ENCODE measurements around the gene TBL1X.
A peak's percentile ranks its signal among the peaks of the same experiment; 100 is the strongest.

The TBL1X gene

GRCh38 chrX:9785944-9786797, 321.3 kb downstream of the TBL1X start, which contains the start of gene SHROOM2:
Gene SHROOM2, plus strand, starts transcription at chrX:9786429. Its CDS starts 117 bp downstream, at chrX:9786546.
- Histone ChIP-seq H3K4me1 (ENCODE audit: control insufficient read depth in 2 of 2, insufficient read depth in 1 of 2, low read depth in 1 of 2, low read length in 2 of 2) (peaks cover 4 to 17% of the 10 kb centered on the region in 2 donors), H3K14ac (ENCODE audit: low read length) (no peak within 1 kb of the TSS), H3K9ac (ENCODE audit: low read depth, low read length, poor library complexity) (peak within 1 kb of the TSS; percentile 83), H2BK12ac (ENCODE audit: low read length) (no peak within 1 kb of the TSS), H3K36me3 (replicated peaks in 1 of 2; ENCODE audit: control insufficient read depth in 2 of 2, insufficient read depth in 2 of 2, low read length in 2 of 2) (no peaks in the 10 kb centered on the region), H2BK15ac (ENCODE audit: low read length) (no peak within 1 kb of the TSS), H3K4me2 (ENCODE audit: insufficient read depth, low read length, poor library complexity, severe bottlenecking) (peak within 1 kb of the TSS; percentile 54), H3K9me3 (replicated peaks in 1 of 2; ENCODE audit: control insufficient read depth in 2 of 2, insufficient read depth in 1 of 2, low read depth in 1 of 2, low read length in 2 of 2) (peaks cover 0 to 2% of the 10 kb centered on the region in 2 donors), H3K27me3 (ENCODE audit: control insufficient read depth in 3 of 3, insufficient read depth in 3 of 3, low read depth in 1 of 3, low read length in 3 of 3) (no peaks in the 10 kb centered on the region), H4K8ac (ENCODE audit: low read depth, low read length) (no peak within 1 kb of the TSS), H2AK5ac (ENCODE audit: low read depth, low read length) (no peak within 1 kb of the TSS), H4K91ac (ENCODE audit: low read depth, low read length, poor library complexity) (no peak within 1 kb of the TSS), H3K23ac (ENCODE audit: low read depth, low read length, poor library complexity) (no peak within 1 kb of the TSS), H3K79me1 (ENCODE audit: low read depth, low read length) (no peaks in the 10 kb centered on the region), H2AFZ (ENCODE audit: low read length) (peak within 1 kb of the TSS; percentile 81), H3K4me3 (ENCODE audit: low read length in 2 of 2) (peak within 1 kb of the TSS; percentile 75 to 92), H3K27ac (replicated peaks; ENCODE audit: low read length) (peak within 1 kb of the TSS; percentile 79), H3K4ac (ENCODE audit: low read length) (no peak within 1 kb of the TSS), H2BK120ac (ENCODE audit: low read depth, low read length) (no peak within 1 kb of the TSS), H2BK5ac (ENCODE audit: low read length) (peak within 1 kb of the TSS; percentile 39), H3K18ac (ENCODE audit: low read length) (peak within 1 kb of the TSS; percentile 87)
- DNase-seq (ENCODE audit: low spot score): no peak
- no CpG with 5 or more reads among the region's 132 CpGs for WGBS, 2 donors (ENCODE audit: extremely low coverage in 2 of 2, insufficient read length in 2 of 2, insufficient replicate concordance in 1 of 2)

GRCh38 chrX:9786798-9787635, 322.2 kb downstream of the TBL1X start:
- Histone ChIP-seq H2BK120ac (ENCODE audit: low read depth, low read length) (no peak overlapping the region), H3K4me2 (ENCODE audit: insufficient read depth, low read length, poor library complexity, severe bottlenecking) (peak overlapping the region; percentile 48), H2AK5ac (ENCODE audit: low read depth, low read length) (no peak overlapping the region), H3K9ac (ENCODE audit: low read depth, low read length, poor library complexity) (peak overlapping the region; percentile 83), H3K79me1 (ENCODE audit: low read depth, low read length) (no peaks in the 10 kb centered on the region), H2BK15ac (ENCODE audit: low read length) (no peak overlapping the region), H3K9me3 (replicated peaks in 1 of 2; ENCODE audit: control insufficient read depth in 2 of 2, insufficient read depth in 1 of 2, low read depth in 1 of 2, low read length in 2 of 2) (peaks cover 0 to 2% of the 10 kb centered on the region in 2 donors), H3K4ac (ENCODE audit: low read length) (no peak overlapping the region), H2BK5ac (ENCODE audit: low read length) (no peak overlapping the region), H3K27me3 (ENCODE audit: control insufficient read depth in 3 of 3, insufficient read depth in 3 of 3, low read depth in 1 of 3, low read length in 3 of 3) (no peaks in the 10 kb centered on the region), H2AFZ (ENCODE audit: low read length) (peak overlapping the region; percentile 81), H3K4me3 (ENCODE audit: low read length in 2 of 2) (peak overlapping the region; percentile 75 to 92), H3K4me1 (ENCODE audit: control insufficient read depth in 2 of 2, insufficient read depth in 1 of 2, low read depth in 1 of 2, low read length in 2 of 2) (peaks cover 4 to 17% of the 10 kb centered on the region in 2 donors), H4K8ac (ENCODE audit: low read depth, low read length) (no peak overlapping the region), H3K27ac (replicated peaks; ENCODE audit: low read length) (peak overlapping the region; percentile 79), H3K36me3 (replicated peaks in 1 of 2; ENCODE audit: control insufficient read depth in 2 of 2, insufficient read depth in 2 of 2, low read length in 2 of 2) (no peaks in the 10 kb centered on the region), H3K23ac (ENCODE audit: low read depth, low read length, poor library complexity) (no peak overlapping the region), H4K91ac (ENCODE audit: low read depth, low read length, poor library complexity) (no peak overlapping the region), H3K18ac (ENCODE audit: low read length) (peak overlapping the region; percentile 80), H3K14ac (ENCODE audit: low read length) (no peak overlapping the region), H2BK12ac (ENCODE audit: low read length) (no peak overlapping the region)
- DNase-seq (ENCODE audit: low spot score): no peak
- no CpG with 5 or more reads among the region's 45 CpGs for whole genome bisulfite sequencing, 2 donors (ENCODE audit: extremely low coverage in 2 of 2, insufficient read length in 2 of 2, insufficient replicate concordance in 1 of 2)

- DNase-seq (ENCODE audit: low spot score): no peak
- Histone ChIP-seq H3K4me2 (ENCODE audit: insufficient read depth, low read length, poor library complexity, severe bottlenecking) (no peak overlapping the region), H3K18ac (ENCODE audit: low read length) (no peak overlapping the region), H4K8ac (ENCODE audit: low read depth, low read length) (no peak overlapping the region), H2BK15ac (ENCODE audit: low read length) (no peak overlapping the region), H3K9ac (ENCODE audit: low read depth, low read length, poor library complexity) (no peak overlapping the region), H3K4ac (ENCODE audit: low read length) (no peak overlapping the region), H3K14ac (ENCODE audit: low read length) (no peak overlapping the region), H3K23ac (ENCODE audit: low read depth, low read length, poor library complexity) (no peak overlapping the region), H2BK5ac (ENCODE audit: low read length) (no peak overlapping the region), H2BK12ac (ENCODE audit: low read length) (no peak overlapping the region), H2AK5ac (ENCODE audit: low read depth, low read length) (no peak overlapping the region), H2AFZ (ENCODE audit: low read length) (no peak overlapping the region), H3K27ac (replicated peaks; ENCODE audit: low read length) (peak overlapping the region; percentile 62), H3K4me3 (ENCODE audit: low read length in 2 of 2) (no peak overlapping the region), H3K27me3 (ENCODE audit: control insufficient read depth in 3 of 3, insufficient read depth in 3 of 3, low read depth in 1 of 3, low read length in 3 of 3) (no peaks in the 10 kb centered on the region), H3K4me1 (ENCODE audit: control insufficient read depth in 2 of 2, insufficient read depth in 1 of 2, low read depth in 1 of 2, low read length in 2 of 2) (peaks cover 4 to 17% of the 10 kb centered on the region in 2 donors), H3K9me3 (replicated peaks in 1 of 2; ENCODE audit: control insufficient read depth in 2 of 2, insufficient read depth in 1 of 2, low read depth in 1 of 2, low read length in 2 of 2) (peaks cover 0 to 2% of the 10 kb centered on the region in 2 donors), H4K91ac (ENCODE audit: low read depth, low read length, poor library complexity) (no peak overlapping the region), H3K36me3 (replicated peaks in 1 of 2; ENCODE audit: control insufficient read depth in 2 of 2, insufficient read depth in 2 of 2, low read length in 2 of 2) (no peaks in the 10 kb centered on the region), H2BK120ac (ENCODE audit: low read depth, low read length) (no peak overlapping the region), H3K79me1 (ENCODE audit: low read depth, low read length) (no peaks in the 10 kb centered on the region)
- WGBS, 2 donors (ENCODE audit: extremely low coverage in 2 of 2, insufficient read length in 2 of 2, insufficient replicate concordance in 1 of 2): no CpG with 5 or more reads among the region's 2 CpGs
Observed at GRCh38 chrX:9788911-9789310, 324.1 kb downstream of the TBL1X start.

- no CpG with 5 or more reads among the region's 5 CpGs for WGBS, 2 donors (ENCODE audit: extremely low coverage in 2 of 2, insufficient read length in 2 of 2, insufficient replicate concordance in 1 of 2)
- no peak overlapping the region for H4K91ac ChIP-seq (ENCODE audit: low read depth, low read length, poor library complexity)
- peak overlapping the region; percentile 66 for H3K27ac ChIP-seq (replicated peaks; ENCODE audit: low read length)
- no peak overlapping the region for H2BK12ac ChIP-seq (ENCODE audit: low read length)
- peaks cover 4 to 17% of the 10 kb centered on the region in 2 donors for H3K4me1 ChIP-seq (ENCODE audit: control insufficient read depth in 2 of 2, insufficient read depth in 1 of 2, low read depth in 1 of 2, low read length in 2 of 2)
- no peak overlapping the region for H2BK120ac ChIP-seq (ENCODE audit: low read depth, low read length)
- H3K23ac ChIP-seq (ENCODE audit: low read depth, low read length, poor library complexity): no peak overlapping the region
- H3K4me3 ChIP-seq (ENCODE audit: low read length in 2 of 2): no peak overlapping the region
- H3K9ac ChIP-seq (ENCODE audit: low read depth, low read length, poor library complexity): no peak overlapping the region
- H3K4ac ChIP-seq (ENCODE audit: low read length): no peak overlapping the region
- H3K27me3 ChIP-seq (ENCODE audit: control insufficient read depth in 3 of 3, insufficient read depth in 3 of 3, low read depth in 1 of 3, low read length in 3 of 3): no peaks in the 10 kb centered on the region
- no peaks in the 10 kb centered on the region for H3K9me3 ChIP-seq (replicated peaks in 1 of 2; ENCODE audit: control insufficient read depth in 2 of 2, insufficient read depth in 1 of 2, low read depth in 1 of 2, low read length in 2 of 2)
- H3K79me1 ChIP-seq (ENCODE audit: low read depth, low read length): no peaks in the 10 kb centered on the region
- H3K18ac ChIP-seq (ENCODE audit: low read length): no peak overlapping the region
- no peak overlapping the region for H3K14ac ChIP-seq (ENCODE audit: low read length)
- no peaks in the 10 kb centered on the region for H3K36me3 ChIP-seq (replicated peaks in 1 of 2; ENCODE audit: control insufficient read depth in 2 of 2, insufficient read depth in 2 of 2, low read length in 2 of 2)
- H3K4me2 ChIP-seq (ENCODE audit: insufficient read depth, low read length, poor library complexity, severe bottlenecking): peak overlapping the region; percentile 37
- no peak overlapping the region for H2AFZ ChIP-seq (ENCODE audit: low read length)
- no peak for DNase-seq (ENCODE audit: low spot score)
- H2BK15ac ChIP-seq (ENCODE audit: low read length): no peak overlapping the region
- no peak overlapping the region for H2BK5ac ChIP-seq (ENCODE audit: low read length)
- no peak overlapping the region for H2AK5ac ChIP-seq (ENCODE audit: low read depth, low read length)
- H4K8ac ChIP-seq (ENCODE audit: low read depth, low read length): no peak overlapping the region
Observed at GRCh38 chrX:9789555-9789954, 324.7 kb downstream of the TBL1X start.

Measured in neuronal stem cell (in vitro differentiated cells).